Activated effector memory CD4-positive, alpha-beta T cell treated with anti-CD3 and anti-CD28 coated beads, Interleukin-2, amount 50 U/mL, for 16 hours (primary cell): ENCODE results near the gene KIF13A.
"Not testable (repeated sequence)": the region's sequence is repeated elsewhere in the genome, so short reads cannot be mapped to it uniquely, and the experiment has no call there.

Experiments used
- DNase-seq: peaks from one replicate; pipeline ENCODE4 v3.0.0-alpha.2; 2020

KIF13A gene

GRCh38 chr6:17869010-17869752, 118.3 kb downstream of the KIF13A start:
- DNase-seq = no peak

GRCh38 chr6:17867880-17868279, 119.6 kb downstream of the KIF13A start:
- no peak for DNase-seq

- DNase-seq = no peak
Observed at GRCh38 chr6:17866876-17867444, 120.5 kb downstream of the KIF13A start.

- DNase-seq = no peak
Observed at GRCh38 chr6:17865798-17866725, 121.4 kb downstream of the KIF13A start.

- no peak for DNase-seq
Observed at GRCh38 chr6:17865243-17865642, 122.2 kb downstream of the KIF13A start.

- DNase-seq = no peak
Observed at GRCh38 chr6:17863901-17864754, 123.3 kb downstream of the KIF13A start.

- no peak for DNase-seq
Observed at GRCh38 chr6:17861361-17861760, 126.1 kb downstream of the KIF13A start.

- DNase-seq = no peak
Observed at GRCh38 chr6:17859846-17860245, 127.6 kb downstream of the KIF13A start.

- DNase-seq = no peak
Observed at GRCh38 chr6:17858584-17858983, 128.9 kb downstream of the KIF13A start.

- DNase-seq = not testable (repeated sequence)
Observed at GRCh38 chr6:17857188-17857587, 130.2 kb downstream of the KIF13A start.

- DNase-seq = no peak
Observed at GRCh38 chr6:17856306-17856705, 131.1 kb downstream of the KIF13A start.

- no peak for DNase-seq
Observed at GRCh38 chr6:17855381-17855780, 132.1 kb downstream of the KIF13A start.

- no peak for DNase-seq
Observed at GRCh38 chr6:17853533-17853932, 133.9 kb downstream of the KIF13A start.

GRCh38 chr6:17851720-17852161, 135.7 kb downstream of the KIF13A start:
- DNase-seq = no peak

GRCh38 chr6:17851001-17851719, 136.3 kb downstream of the KIF13A start:
- DNase-seq = no peak

- no peak for DNase-seq
Observed at GRCh38 chr6:17850281-17850680, 137.2 kb downstream of the KIF13A start.

GRCh38 chr6:17847203-17847760, 140.2 kb downstream of the KIF13A start:
- no peak for DNase-seq

GRCh38 chr6:17846762-17847161, 140.7 kb downstream of the KIF13A start:
- DNase-seq = no peak

- DNase-seq = no peak
Observed at GRCh38 chr6:17845598-17845997, 141.8 kb downstream of the KIF13A start.

- DNase-seq = not testable (repeated sequence)
Observed at GRCh38 chr6:17844967-17845366, 142.5 kb downstream of the KIF13A start.
